WTC11 (cell line): ENCODE measurements around the gene NSMCE3.

Experiments
- CBFB ChIP-seq: sonication (generic); formaldehyde crosslinking; IDR thresholded peaks from 2 replicates; pipeline ENCODE4 v1.8.1; 2022; ENCODE audit warnings: mild to moderate bottlenecking, low read depth, missing genetic modification reagents
- TF ChIP-seq, protein P1 (sequence below): fragments of 200-600 bp; IDR thresholded peaks from 2 replicates; pipeline ENCODE4 v1.8.0; 2022; ENCODE audit warnings: antibody characterized with exemption
- TF ChIP-seq, protein P2 (sequence below): sonication (generic); formaldehyde crosslinking; IDR thresholded peaks from 2 replicates; pipeline ENCODE4 v1.8.1; 2022; ENCODE audit warnings: missing genetic modification reagents, borderline replicate concordance

GRCh38 chr15:29280514-29280913 lies 10.9 kb upstream of the NSMCE3 start:
- TF ChIP-seq, protein P1, sequence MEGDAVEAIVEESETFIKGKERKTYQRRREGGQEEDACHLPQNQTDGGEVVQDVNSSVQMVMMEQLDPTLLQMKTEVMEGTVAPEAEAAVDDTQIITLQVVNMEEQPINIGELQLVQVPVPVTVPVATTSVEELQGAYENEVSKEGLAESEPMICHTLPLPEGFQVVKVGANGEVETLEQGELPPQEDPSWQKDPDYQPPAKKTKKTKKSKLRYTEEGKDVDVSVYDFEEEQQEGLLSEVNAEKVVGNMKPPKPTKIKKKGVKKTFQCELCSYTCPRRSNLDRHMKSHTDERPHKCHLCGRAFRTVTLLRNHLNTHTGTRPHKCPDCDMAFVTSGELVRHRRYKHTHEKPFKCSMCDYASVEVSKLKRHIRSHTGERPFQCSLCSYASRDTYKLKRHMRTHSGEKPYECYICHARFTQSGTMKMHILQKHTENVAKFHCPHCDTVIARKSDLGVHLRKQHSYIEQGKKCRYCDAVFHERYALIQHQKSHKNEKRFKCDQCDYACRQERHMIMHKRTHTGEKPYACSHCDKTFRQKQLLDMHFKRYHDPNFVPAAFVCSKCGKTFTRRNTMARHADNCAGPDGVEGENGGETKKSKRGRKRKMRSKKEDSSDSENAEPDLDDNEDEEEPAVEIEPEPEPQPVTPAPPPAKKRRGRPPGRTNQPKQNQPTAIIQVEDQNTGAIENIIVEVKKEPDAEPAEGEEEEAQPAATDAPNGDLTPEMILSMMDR = no peak
- TF ChIP-seq, protein P2, sequence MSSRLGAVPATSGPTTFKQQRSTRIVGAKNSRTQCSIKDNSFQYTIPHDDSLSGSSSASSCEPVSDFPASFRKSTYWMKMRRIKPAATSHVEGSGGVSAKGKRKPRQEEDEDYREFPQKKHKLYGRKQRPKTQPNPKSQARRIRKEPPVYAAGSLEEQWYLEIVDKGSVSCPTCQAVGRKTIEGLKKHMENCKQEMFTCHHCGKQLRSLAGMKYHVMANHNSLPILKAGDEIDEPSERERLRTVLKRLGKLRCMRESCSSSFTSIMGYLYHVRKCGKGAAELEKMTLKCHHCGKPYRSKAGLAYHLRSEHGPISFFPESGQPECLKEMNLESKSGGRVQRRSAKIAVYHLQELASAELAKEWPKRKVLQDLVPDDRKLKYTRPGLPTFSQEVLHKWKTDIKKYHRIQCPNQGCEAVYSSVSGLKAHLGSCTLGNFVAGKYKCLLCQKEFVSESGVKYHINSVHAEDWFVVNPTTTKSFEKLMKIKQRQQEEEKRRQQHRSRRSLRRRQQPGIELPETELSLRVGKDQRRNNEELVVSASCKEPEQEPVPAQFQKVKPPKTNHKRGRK (CRISPR knock-in tag) = no peak
- TF ChIP-seq CBFB (CRISPR knock-in tag) = no peak
